ENCODE measurements around the gene MYLK. TPM values are rescaled to one million over a fixed set of nuclear protein-coding genes. Genes with fewer than 3 reads are reported as not detected.

Gene MYLK
- total RNA-seq, 2 donors from 2014 or later: 30.5 to 85.1 TPM

DNA sequence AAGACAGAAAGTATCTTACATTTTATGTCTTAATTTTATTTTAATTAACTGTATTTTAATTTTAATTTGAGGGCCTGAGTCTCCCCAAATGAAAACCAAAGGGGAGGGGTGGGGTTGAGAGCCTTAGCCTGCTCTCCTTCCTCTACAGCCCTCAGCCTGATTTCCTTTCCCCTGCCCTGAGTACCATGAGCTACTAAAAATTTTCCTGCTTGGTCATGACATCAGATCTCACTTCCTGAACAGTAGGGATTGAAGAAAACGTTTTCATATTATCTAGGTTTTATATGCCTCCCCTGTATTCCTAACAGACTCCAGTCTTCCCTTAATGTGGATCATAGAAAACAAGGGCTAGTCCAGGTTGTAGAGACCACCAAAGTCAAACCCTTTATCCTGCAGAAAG lies 133.9 kb downstream of the MYLK start:
- H3K27me3 ChIP-seq: no peaks in the 10 kb centered on the region
- no peaks in the 10 kb centered on the region for H3K9me3 ChIP-seq
- no peak overlapping the region for H3K4me3 ChIP-seq
- DNase-seq (ENCODE audit: low spot score): no peak
- no peak overlapping the region for H3K27ac ChIP-seq
- no peaks in the 10 kb centered on the region for H3K36me3 ChIP-seq
- peaks cover 0 to 6% of the 10 kb centered on the region in 2 donors for H3K4me1 ChIP-seq
- TF ChIP-seq, protein P1, sequence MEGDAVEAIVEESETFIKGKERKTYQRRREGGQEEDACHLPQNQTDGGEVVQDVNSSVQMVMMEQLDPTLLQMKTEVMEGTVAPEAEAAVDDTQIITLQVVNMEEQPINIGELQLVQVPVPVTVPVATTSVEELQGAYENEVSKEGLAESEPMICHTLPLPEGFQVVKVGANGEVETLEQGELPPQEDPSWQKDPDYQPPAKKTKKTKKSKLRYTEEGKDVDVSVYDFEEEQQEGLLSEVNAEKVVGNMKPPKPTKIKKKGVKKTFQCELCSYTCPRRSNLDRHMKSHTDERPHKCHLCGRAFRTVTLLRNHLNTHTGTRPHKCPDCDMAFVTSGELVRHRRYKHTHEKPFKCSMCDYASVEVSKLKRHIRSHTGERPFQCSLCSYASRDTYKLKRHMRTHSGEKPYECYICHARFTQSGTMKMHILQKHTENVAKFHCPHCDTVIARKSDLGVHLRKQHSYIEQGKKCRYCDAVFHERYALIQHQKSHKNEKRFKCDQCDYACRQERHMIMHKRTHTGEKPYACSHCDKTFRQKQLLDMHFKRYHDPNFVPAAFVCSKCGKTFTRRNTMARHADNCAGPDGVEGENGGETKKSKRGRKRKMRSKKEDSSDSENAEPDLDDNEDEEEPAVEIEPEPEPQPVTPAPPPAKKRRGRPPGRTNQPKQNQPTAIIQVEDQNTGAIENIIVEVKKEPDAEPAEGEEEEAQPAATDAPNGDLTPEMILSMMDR (IDR thresholded peaks at IDR 0.05): no peak

DNA sequence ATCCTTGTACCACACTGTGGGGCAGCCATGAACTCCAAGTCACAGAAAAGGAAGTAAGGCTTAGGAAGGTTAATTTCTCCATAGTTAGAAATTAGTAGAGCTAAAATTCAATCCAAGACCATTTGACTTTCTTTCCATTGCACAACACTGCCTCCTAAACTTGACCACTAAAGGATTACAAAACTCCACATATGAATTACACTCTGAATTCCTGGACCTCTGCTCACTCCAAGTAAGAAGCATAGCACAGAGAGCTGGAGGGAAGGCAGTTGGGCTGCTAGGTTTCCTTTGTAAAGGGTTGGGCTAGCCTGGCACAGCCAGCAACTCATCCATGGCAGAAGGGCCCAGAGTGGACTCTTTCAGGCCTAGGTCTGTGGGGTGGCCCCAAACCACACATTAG lies 134.4 kb downstream of the MYLK start:
- no peak overlapping the region for H3K27ac ChIP-seq
- H3K4me1 ChIP-seq: peaks cover 0 to 6% of the 10 kb centered on the region in 2 donors

DNA sequence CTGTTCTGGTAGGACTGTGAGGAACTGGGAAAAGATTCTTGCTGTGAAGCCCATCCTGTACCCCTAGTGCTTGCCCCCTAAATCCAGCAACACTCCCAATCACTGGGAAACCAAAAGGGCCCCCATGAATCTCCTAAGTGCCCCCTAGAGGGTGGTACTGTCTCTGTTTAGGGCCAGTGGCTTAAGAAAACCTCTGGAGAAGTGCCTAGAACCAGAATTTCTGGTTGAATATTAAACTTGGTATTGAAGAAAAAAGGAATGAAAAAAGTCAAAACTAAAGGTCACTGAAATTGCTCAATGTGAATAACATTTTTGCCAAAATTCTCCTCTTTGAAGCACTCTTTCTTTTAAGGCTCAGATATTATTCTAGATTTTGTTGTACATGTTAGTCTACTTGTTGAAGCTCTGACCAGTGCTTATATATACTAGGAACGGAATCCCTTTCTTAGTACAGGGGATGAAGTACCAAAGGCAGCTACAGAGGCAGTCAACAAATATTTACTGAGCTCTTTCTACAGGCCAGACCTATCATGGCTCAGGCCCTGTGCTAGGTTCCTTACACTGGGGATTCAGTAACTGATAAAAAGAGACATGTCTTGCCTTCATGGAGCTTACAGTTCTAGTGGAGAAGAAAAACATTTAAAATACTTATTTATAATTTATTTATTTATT lies 138.8 kb downstream of the MYLK start:
- Histone ChIP-seq H3K36me3 (no peaks in the 10 kb centered on the region), H3K27me3 (no peaks in the 10 kb centered on the region), H3K4me1 (no peaks in the 10 kb centered on the region), H3K4me3 (no peak overlapping the region), H3K9me3 (no peaks in the 10 kb centered on the region), H3K27ac (no peak overlapping the region)
- DNase-seq (ENCODE audit: low spot score): no peak
- TF ChIP-seq, protein P1 (IDR thresholded peaks at IDR 0.05): peak in 1 of 2 donors; percentile 34

More for the DNA sequence above, 134.4 kb downstream of the MYLK start:
- no peak overlapping the region for H3K4me3 ChIP-seq
- no peaks in the 10 kb centered on the region for H3K36me3 ChIP-seq
- TF ChIP-seq, protein P1 (IDR thresholded peaks at IDR 0.05): no peak
- DNase-seq (ENCODE audit: low spot score): no peak
- no peaks in the 10 kb centered on the region for H3K27me3 ChIP-seq
- H3K9me3 ChIP-seq: no peaks in the 10 kb centered on the region

DNA sequence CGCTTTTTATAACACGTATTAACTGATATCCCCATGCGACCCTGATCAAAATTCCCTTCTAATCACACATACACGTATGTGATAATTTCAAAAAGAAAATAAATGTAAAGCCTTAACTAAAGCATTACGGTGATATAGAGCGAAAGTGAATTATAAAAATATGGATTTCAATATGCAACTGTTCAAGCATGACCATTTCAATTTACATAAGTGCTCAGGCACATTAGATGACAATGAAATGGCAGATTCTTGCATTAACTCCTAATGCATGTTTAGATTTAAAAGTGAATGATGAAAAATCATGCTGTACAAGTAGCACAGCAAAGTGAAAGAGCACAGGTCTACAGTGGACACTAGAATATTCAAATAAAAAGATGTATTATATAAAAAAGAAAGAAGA lies 140.1 kb downstream of the MYLK start:
- Histone ChIP-seq H3K9me3 (no peaks in the 10 kb centered on the region), H3K4me3 (no peak overlapping the region), H3K27ac (no peak overlapping the region), H3K36me3 (no peaks in the 10 kb centered on the region), H3K27me3 (no peaks in the 10 kb centered on the region), H3K4me1 (no peaks in the 10 kb centered on the region)
- TF ChIP-seq, protein P1 (IDR thresholded peaks at IDR 0.05): no peak
- DNase-seq (ENCODE audit: low spot score): no peak

DNA sequence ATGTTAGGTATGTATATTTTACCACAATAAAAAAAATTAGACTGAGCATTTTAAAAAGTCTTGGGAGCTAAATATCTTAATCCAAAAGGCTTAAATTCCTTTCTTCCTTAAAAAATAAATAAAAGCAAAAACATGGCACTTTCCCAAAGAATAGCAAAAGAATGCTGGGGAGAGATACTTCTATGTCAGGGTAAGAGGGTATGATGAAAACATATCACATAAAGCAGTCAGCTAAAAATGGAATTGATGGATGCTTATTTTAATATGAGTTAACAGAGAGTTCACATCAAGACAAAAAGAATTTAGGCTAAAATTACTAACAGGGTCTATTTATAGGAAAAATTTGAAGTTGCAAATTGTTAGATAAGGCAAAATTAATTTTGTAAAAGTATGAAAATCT lies 141.0 kb downstream of the MYLK start:
- H3K4me3 ChIP-seq: no peak overlapping the region
- H3K36me3 ChIP-seq: no peaks in the 10 kb centered on the region
- no peak overlapping the region for H3K27ac ChIP-seq
- H3K9me3 ChIP-seq: no peaks in the 10 kb centered on the region
- no peaks in the 10 kb centered on the region for H3K27me3 ChIP-seq
- H3K4me1 ChIP-seq: no peaks in the 10 kb centered on the region
- TF ChIP-seq, protein P1 (IDR thresholded peaks at IDR 0.05): no peak
- no peak for DNase-seq (ENCODE audit: low spot score)

DNA sequence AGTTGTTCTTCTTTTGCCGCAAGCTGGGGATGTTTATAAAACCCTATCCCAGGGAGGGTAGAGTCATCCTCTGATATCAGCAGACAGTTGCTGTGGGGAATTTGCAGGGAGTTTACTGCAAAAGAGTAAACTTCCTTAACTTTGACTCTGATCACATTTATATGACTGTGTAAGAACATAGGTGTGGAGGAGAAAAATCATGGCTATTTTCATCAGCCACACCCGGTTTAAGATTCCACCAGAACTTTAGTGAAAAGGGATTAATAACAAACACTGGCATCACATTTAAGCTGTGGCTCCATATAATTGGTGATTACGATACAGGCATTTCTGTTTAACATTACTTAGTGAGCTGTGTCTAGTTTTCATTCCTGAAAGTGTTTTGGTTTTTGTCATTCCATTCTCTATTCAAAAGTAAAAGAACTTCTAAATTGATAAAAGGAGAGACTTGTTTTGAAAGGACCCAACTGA lies 143.1 kb downstream of the MYLK start:
- TF ChIP-seq, protein P1 (IDR thresholded peaks at IDR 0.05): no peak
- DNase-seq (ENCODE audit: low spot score): no peak
- Histone ChIP-seq H3K4me1 (no peaks in the 10 kb centered on the region), H3K27ac (peak overlapping the region in 1 of 2 donors; percentile 32), H3K36me3 (no peaks in the 10 kb centered on the region), H3K4me3 (no peak overlapping the region), H3K27me3 (no peaks in the 10 kb centered on the region), H3K9me3 (no peaks in the 10 kb centered on the region)
